B cell (primary cell): ENCODE data around the gene NAPEPLD.

ENCODE experiments used
- EZH2 ChIP-seq: IDR thresholded peaks from 2 replicates; pipeline ENCODE4 v1.6.1; 2012; ENCODE audit warnings: borderline replicate concordance, low read depth, mild to moderate bottlenecking, moderate library complexity, low read length; ENCODE audit not compliant: insufficient read depth, poor library complexity, severe bottlenecking
- TF ChIP-seq, protein P1 (sequence below): fragments of 200-600 bp; IDR thresholded peaks from one replicate; pipeline ENCODE4 v1.8.0; 2022; ENCODE audit warnings: antibody characterized with exemption, mild to moderate bottlenecking

DNA sequence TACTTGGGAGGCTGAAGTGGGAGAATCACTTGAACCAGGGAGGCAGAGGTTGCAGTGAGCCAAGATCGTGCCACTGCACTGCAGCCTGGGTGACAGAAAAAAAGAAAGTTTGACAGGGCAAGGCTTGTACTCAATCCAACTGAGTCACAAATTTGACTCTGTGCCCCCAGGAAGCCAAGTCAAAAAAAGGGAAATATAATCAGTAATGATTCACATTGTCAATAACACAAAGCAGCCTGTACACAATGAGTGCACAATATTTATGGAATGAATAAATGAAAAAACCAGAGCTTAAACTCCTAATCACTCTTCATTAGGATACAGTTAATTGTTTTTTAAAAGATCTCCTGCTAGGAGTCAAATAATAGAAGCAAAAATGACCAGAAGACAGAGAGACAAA, 6.4 kb downstream of the NAPEPLD start:
- TF ChIP-seq, protein P1, sequence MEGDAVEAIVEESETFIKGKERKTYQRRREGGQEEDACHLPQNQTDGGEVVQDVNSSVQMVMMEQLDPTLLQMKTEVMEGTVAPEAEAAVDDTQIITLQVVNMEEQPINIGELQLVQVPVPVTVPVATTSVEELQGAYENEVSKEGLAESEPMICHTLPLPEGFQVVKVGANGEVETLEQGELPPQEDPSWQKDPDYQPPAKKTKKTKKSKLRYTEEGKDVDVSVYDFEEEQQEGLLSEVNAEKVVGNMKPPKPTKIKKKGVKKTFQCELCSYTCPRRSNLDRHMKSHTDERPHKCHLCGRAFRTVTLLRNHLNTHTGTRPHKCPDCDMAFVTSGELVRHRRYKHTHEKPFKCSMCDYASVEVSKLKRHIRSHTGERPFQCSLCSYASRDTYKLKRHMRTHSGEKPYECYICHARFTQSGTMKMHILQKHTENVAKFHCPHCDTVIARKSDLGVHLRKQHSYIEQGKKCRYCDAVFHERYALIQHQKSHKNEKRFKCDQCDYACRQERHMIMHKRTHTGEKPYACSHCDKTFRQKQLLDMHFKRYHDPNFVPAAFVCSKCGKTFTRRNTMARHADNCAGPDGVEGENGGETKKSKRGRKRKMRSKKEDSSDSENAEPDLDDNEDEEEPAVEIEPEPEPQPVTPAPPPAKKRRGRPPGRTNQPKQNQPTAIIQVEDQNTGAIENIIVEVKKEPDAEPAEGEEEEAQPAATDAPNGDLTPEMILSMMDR = no peak
- TF ChIP-seq EZH2 = no peak
